Keratinocyte (primary cell): Measurements from ENCODE around the gene CTNND1.

Source experiments
- CTCF ChIP-seq, 3 experiments: IDR thresholded peaks in 1 of 3; conservative IDR thresholded peaks in 1 of 3; optimal IDR thresholded peaks in 1 of 3; 2 replicates in 2 of 3; 3 replicates in 1 of 3; pipeline versions ENCODE3 to v1.5.1; 2011; ENCODE audit warnings: low read length in 3 of 3, mild to moderate bottlenecking in 3 of 3, moderate library complexity in 2 of 3, control low read depth in 1 of 3, inconsistent platforms in 1 of 3; ENCODE audit not compliant: insufficient read depth in 2 of 3; ENCODE audit errors: extremely low read depth in 1 of 3
- EZH2 ChIP-seq: IDR thresholded peaks from one replicate; pipeline ENCODE4 v1.6.1; 2012; ENCODE audit warnings: inconsistent platforms, mild to moderate bottlenecking, low read length, moderate library complexity

GRCh38 chr11:57764566-57764965 is 3.0 kb downstream of the CTNND1 start:
- TF ChIP-seq CTCF (optimal IDR thresholded peaks at IDR 0.05 in 1 of 3, IDR thresholded peaks at IDR 0.05 in 1 of 3, conservative IDR thresholded peaks at IDR 0.05 in 1 of 3; ENCODE audit: extremely low read depth in 1 of 3, insufficient read depth in 2 of 3, low read length in 3 of 3) (no peak), EZH2 (no peak)
